CD4-positive, alpha-beta T cell (primary cell): ENCODE measurements around the gene FKBP3. TPM values are rescaled to one million over a fixed set of nuclear protein-coding genes. Genes with fewer than 3 reads are reported as not detected.

ENCODE experiments used
- ATAC-seq: fragments of 200-7000 bp; cut with Tn5 transposase; one replicate; pipeline ENCODE4 v1.10.0; 2022; ENCODE audit warnings: mild to moderate bottlenecking; ENCODE audit not compliant: poor library complexity
- CTCF ChIA-PET: fragments of 350-600 bp; sonication (Branson Sonifier 250); formaldehyde crosslinking; loops from one replicate; lab custom pipeline; 2021; ENCODE audit warnings: antibody characterized with exemption, inconsistent platforms; lab: Charles Lee
- POLR2A ChIA-PET: fragments of 350-600 bp; sonication (Branson Sonifier 250); formaldehyde crosslinking; loops from one replicate; lab custom pipeline; 2021; ENCODE audit warnings: antibody characterized with exemption, inconsistent platforms; lab: Charles Lee
- DNase-seq, 14 experiments: peaks; one replicate each; pipeline ENCODE4 v3.0.0-alpha.2; 2013 to 2020; ENCODE audit warnings: mixed read lengths in 2 of 14
- H3K27ac ChIP-seq, 2 donors: one replicate each; pipeline versions ENCODE4 v1.5.1 to v1.7.0; 2013; ENCODE audit warnings: low read length in 2 of 2, low read depth in 1 of 2, mild to moderate bottlenecking in 1 of 2
- H3K27me3 ChIP-seq, 2 experiments: 1 replicate in 1 of 2; 2 replicates in 1 of 2; pipeline versions ENCODE4 v1.6.1 to v1.7.0; 2013; ENCODE audit warnings: low read length in 2 of 2, control low read depth in 1 of 2, mild to moderate bottlenecking in 1 of 2, moderate library complexity in 1 of 2; ENCODE audit not compliant: insufficient read depth in 2 of 2, control insufficient read depth in 1 of 2
- H3K36me3 ChIP-seq: one replicate; pipeline ENCODE4 v1.6.1; 2013; ENCODE audit warnings: low read length, control low read depth; ENCODE audit not compliant: insufficient read depth
- H3K4me1 ChIP-seq: one replicate; pipeline ENCODE4 v1.6.1; 2013; ENCODE audit warnings: low read length, control low read depth; ENCODE audit not compliant: insufficient read depth
- H3K4me3 ChIP-seq: one replicate; pipeline ENCODE4 v1.5.1; 2013; ENCODE audit warnings: mild to moderate bottlenecking, low read length, moderate library complexity
- H3K9me3 ChIP-seq, 2 experiments: 1 replicate in 1 of 2; 2 replicates in 1 of 2; pipeline versions ENCODE4 v1.6.1 to v1.7.0; 2013; ENCODE audit warnings: low read length in 2 of 2, mild to moderate bottlenecking in 2 of 2, control low read depth in 1 of 2, moderate library complexity in 1 of 2; ENCODE audit not compliant: control insufficient read depth in 1 of 2, insufficient read depth in 1 of 2
- H3K27ac Mint-ChIP-seq: one replicate; pipeline ENCODE4 v1.8.0; 2020; ENCODE audit warnings: mixed read lengths
- H3K27me3 Mint-ChIP-seq: one replicate; pipeline ENCODE4 v1.8.0; 2021; ENCODE audit warnings: mixed read lengths
- H3K36me3 Mint-ChIP-seq: one replicate; pipeline ENCODE4 v1.8.0; 2021; ENCODE audit warnings: low read depth, mixed read lengths
- H3K4me1 Mint-ChIP-seq: one replicate; pipeline ENCODE4 v1.8.0; 2021; ENCODE audit warnings: low read depth, mixed read lengths
- H3K4me3 Mint-ChIP-seq: one replicate; pipeline ENCODE4 v1.8.0; 2020; ENCODE audit warnings: mild to moderate bottlenecking, mixed read lengths
- H3K9me3 Mint-ChIP-seq: one replicate; pipeline ENCODE4 v1.8.0; 2020; ENCODE audit warnings: mixed read lengths
- intact Hi-C, 2 experiments: fragments of 100-400 bp; cut with DNase I in 1 of 2; cut with micrococcal nuclease in 1 of 2; formaldehyde crosslinking; loops; one replicate each; pipeline versions ENCODE4 v1.15.1 to v1.9.0; 2023 to 2025; cut with DNase I, micrococcal nuclease
- total RNA-seq, 174 experiments: library from RNA in 2 of 174; stranded (reverse) in 2 of 174; gene quantifications; one replicate each; pipeline ENCODE4 v1.2.3 and lab custom pipeline; 2021 to 2026
- TF ChIP-seq, protein P1 (sequence below): fragments of 200-600 bp; IDR thresholded peaks from one replicate; pipeline ENCODE4 v1.8.0; 2022; ENCODE audit warnings: antibody characterized with exemption, mild to moderate bottlenecking

The FKBP3 gene
- total RNA-seq, 2 experiments from 2014 or later: 36.0 to 40.2 TPM

DNA sequence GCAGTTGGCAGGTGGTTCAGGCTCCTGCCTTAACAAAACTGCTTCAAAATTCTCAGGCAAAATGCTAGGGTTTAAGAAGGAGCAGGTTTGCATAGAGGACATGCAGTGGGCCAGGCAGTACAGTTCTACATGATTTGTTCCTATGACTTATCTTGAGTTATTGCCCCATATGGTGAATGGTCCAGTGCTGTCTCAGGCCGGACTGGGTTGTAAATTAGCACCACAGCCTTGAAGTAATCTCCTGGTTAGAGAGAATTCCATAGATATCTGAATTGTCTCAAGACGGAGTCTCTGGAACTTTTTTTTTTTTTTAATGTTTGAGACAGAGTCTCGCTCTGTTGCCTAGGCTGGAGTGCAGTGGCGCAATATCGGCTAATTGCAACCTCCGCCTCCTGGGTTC, 62.2 kb downstream of the FKBP3 start:
- Mint-ChIP-seq H3K27me3 (no peaks in the 10 kb centered on the region), H3K9me3 (no peaks in the 10 kb centered on the region), H3K36me3 (peaks cover 4% of the 10 kb centered on the region), H3K27ac (no peak overlapping the region), H3K4me3 (no peak overlapping the region), H3K4me1 (no peaks in the 10 kb centered on the region)
- Histone ChIP-seq H3K9me3 (no peaks in the 10 kb centered on the region), H3K36me3 (no peaks in the 10 kb centered on the region), H3K27me3 (no peaks in the 10 kb centered on the region), H3K27ac (no peak overlapping the region), H3K4me3 (no peak overlapping the region), H3K4me1 (no peaks in the 10 kb centered on the region)
- ChIA-PET CTCF (no interaction called here), POLR2A (no interaction called here)
- no peak for ATAC-seq
- intact Hi-C loops: no loop called here
- TF ChIP-seq, protein P1, sequence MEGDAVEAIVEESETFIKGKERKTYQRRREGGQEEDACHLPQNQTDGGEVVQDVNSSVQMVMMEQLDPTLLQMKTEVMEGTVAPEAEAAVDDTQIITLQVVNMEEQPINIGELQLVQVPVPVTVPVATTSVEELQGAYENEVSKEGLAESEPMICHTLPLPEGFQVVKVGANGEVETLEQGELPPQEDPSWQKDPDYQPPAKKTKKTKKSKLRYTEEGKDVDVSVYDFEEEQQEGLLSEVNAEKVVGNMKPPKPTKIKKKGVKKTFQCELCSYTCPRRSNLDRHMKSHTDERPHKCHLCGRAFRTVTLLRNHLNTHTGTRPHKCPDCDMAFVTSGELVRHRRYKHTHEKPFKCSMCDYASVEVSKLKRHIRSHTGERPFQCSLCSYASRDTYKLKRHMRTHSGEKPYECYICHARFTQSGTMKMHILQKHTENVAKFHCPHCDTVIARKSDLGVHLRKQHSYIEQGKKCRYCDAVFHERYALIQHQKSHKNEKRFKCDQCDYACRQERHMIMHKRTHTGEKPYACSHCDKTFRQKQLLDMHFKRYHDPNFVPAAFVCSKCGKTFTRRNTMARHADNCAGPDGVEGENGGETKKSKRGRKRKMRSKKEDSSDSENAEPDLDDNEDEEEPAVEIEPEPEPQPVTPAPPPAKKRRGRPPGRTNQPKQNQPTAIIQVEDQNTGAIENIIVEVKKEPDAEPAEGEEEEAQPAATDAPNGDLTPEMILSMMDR: no peak
- no peak for DNase-seq

DNA sequence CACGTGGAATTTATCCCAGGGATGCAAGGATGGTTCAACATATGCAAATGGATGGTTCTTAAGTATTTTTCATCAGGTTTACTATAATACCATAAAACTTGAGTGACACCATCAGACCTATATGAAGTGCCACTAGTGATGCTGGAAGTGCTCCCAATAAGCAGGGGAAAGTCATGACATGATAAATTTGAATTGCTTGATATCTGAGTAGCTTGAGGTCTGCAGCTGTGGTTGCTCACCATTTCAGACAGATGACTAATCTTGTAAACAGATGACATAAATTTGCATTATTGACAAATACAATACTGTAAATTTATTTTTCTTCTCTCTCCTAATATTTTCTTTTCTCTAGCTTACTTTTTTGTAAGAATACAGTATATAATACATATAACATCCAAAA, 64.1 kb downstream of the FKBP3 start:
- ATAC-seq (no peak), DNase-seq (no peak)
- Histone ChIP-seq H3K36me3 (no peaks in the 10 kb centered on the region), H3K27me3 (no peaks in the 10 kb centered on the region), H3K9me3 (no peaks in the 10 kb centered on the region), H3K4me3 (no peak overlapping the region), H3K4me1 (no peaks in the 10 kb centered on the region), H3K27ac (no peak overlapping the region)
- Mint-ChIP-seq H3K4me1 (no peaks in the 10 kb centered on the region), H3K9me3 (no peaks in the 10 kb centered on the region), H3K4me3 (no peak overlapping the region), H3K27me3 (no peaks in the 10 kb centered on the region), H3K27ac (no peak overlapping the region), H3K36me3 (peaks cover 4% of the 10 kb centered on the region)
- POLR2A ChIA-PET: no interaction called here
- CTCF ChIA-PET: interaction anchor here (0.8 kb wide), 1 partner anchor 55 kb away, joined by 3 read pairs; no protein-coding TSS in a partner anchor
- TF ChIP-seq, protein P1: no peak
- intact Hi-C loops: no loop called here

DNA sequence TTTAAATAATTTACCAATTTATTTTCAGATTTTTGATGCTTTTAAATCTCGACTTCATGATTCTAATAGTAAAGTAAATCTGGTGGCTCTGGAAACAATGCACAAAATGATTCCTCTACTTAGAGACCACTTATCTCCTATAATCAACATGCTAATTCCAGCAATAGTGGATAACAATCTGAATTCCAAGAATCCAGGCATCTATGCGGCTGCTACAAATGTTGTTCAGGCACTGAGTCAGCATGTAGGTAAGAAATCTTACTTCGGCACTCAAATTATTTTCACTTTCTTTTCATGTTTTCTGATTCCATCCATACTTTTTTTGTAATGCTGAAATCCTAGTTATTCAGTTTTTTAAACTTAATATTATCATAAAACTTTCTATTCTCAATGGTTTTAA, 65.9 kb downstream of the FKBP3 start:
- Histone ChIP-seq H3K4me1 (no peaks in the 10 kb centered on the region), H3K9me3 (no peaks in the 10 kb centered on the region), H3K36me3 (no peaks in the 10 kb centered on the region), H3K4me3 (no peak overlapping the region), H3K27ac (no peak overlapping the region), H3K27me3 (no peaks in the 10 kb centered on the region)
- ATAC-seq (no peak), DNase-seq (no peak)
- Mint-ChIP-seq H3K36me3 (peaks cover 4% of the 10 kb centered on the region), H3K27ac (no peak overlapping the region), H3K9me3 (no peaks in the 10 kb centered on the region), H3K27me3 (no peaks in the 10 kb centered on the region), H3K4me1 (no peaks in the 10 kb centered on the region), H3K4me3 (no peak overlapping the region)
- POLR2A ChIA-PET: no interaction called here
- TF ChIP-seq, protein P1: no peak
- CTCF ChIA-PET: no interaction called here
- intact Hi-C loops: no loop called here
